SK-N-SH (cell line): ENCODE results near the gene GLTPD2. TPM values are rescaled to one million over a fixed set of nuclear protein-coding genes. Genes with fewer than 3 reads are reported as not detected.

Source experiments
- CTCF ChIA-PET: fragments of 300-600, 350-600 bp; formaldehyde crosslinking; extraction: SDS; loops from one replicate; lab custom pipeline; 2021; lab: Yijun Ruan, JAX
- POLR2A ChIA-PET: fragments of 350-600 bp; sonication (Branson Sonifier 250); formaldehyde crosslinking; extraction: SDS; loops from one replicate; lab custom pipeline; 2020; ENCODE audit warnings: antibody characterized with exemption, inconsistent platforms; lab: Yijun Ruan, JAX
- DNase-seq: peaks from one replicate; pipeline ENCODE4 v3.0.0; 2012
- H2AFZ ChIP-seq: fragments of 200-600 bp; sonication (generic); 2 replicates; pipeline ENCODE4 v1.8.1; 2016; ENCODE audit warnings: antibody characterized with exemption, mild to moderate bottlenecking, low read depth
- H3F3A ChIP-seq: fragments of 200-600 bp; sonication (generic); replicated peaks from 2 replicates; pipeline ENCODE3; 2016; ENCODE audit warnings: antibody characterized with exemption, mild to moderate bottlenecking; ENCODE audit not compliant: insufficient read depth
- H3K27ac ChIP-seq, 2 experiments: fragments of 200-500 bp in 1 of 2; fragments of 200-600 bp in 1 of 2; sonication (Bioruptor generic) in 1 of 2; sonication (generic), shearing (Covaris generic) in 1 of 2; 2 replicates each; pipeline versions ENCODE4 v1.5.1 to v1.6.1; 2014 to 2016; ENCODE audit warnings: low read depth in 2 of 2, inconsistent platforms in 1 of 2, low read length in 1 of 2, mild to moderate bottlenecking in 1 of 2, mixed read lengths in 1 of 2
- H3K27me3 ChIP-seq: fragments of 200-600 bp; sonication (generic), shearing (Covaris generic); 2 replicates; pipeline ENCODE4 v1.6.1; 2016; ENCODE audit warnings: mixed run types; ENCODE audit not compliant: insufficient read depth
- H3K36me3 ChIP-seq, 2 experiments: fragments of 200-500 bp in 1 of 2; fragments of 200-600 bp in 1 of 2; sonication (Bioruptor generic) in 1 of 2; sonication (generic) in 1 of 2; replicated peaks in 1 of 2; 2 replicates each; pipeline versions ENCODE3 to v1.5.1; 2014 to 2016; ENCODE audit warnings: low read length in 1 of 2, mild to moderate bottlenecking in 1 of 2; ENCODE audit not compliant: insufficient read depth in 2 of 2, control insufficient read depth in 1 of 2
- H3K4me1 ChIP-seq, 2 experiments: fragments of 200-500 bp in 1 of 2; fragments of 200-600 bp in 1 of 2; sonication (Bioruptor generic) in 1 of 2; sonication (generic), shearing (Covaris generic) in 1 of 2; 2 replicates each; pipeline versions ENCODE4 v1.5.1 to v1.6.1; 2014 to 2016; ENCODE audit warnings: low read depth in 1 of 2, low read length in 1 of 2, mixed run types in 1 of 2; ENCODE audit not compliant: insufficient read depth in 2 of 2, control insufficient read depth in 1 of 2
- H3K4me2 ChIP-seq: fragments of 200-600 bp; sonication (generic), shearing (Covaris generic); 2 replicates; pipeline ENCODE4 v1.6.1; 2017; ENCODE audit warnings: mixed run types
- H3K4me3 ChIP-seq, 2 experiments: fragments of 200-500 bp in 1 of 2; fragments of 200-600 bp in 1 of 2; sonication (Bioruptor generic) in 1 of 2; sonication (generic), shearing (Covaris generic) in 1 of 2; 2 replicates each; pipeline versions ENCODE4 v1.5.1 to v1.8.1; 2014 to 2016; ENCODE audit warnings: low read depth in 2 of 2, inconsistent platforms in 1 of 2, low read length in 1 of 2, mild to moderate bottlenecking in 1 of 2, mixed read lengths in 1 of 2, moderate library complexity in 1 of 2
- H3K79me2 ChIP-seq: fragments of 200-600 bp; sonication (generic); 2 replicates; pipeline ENCODE4 v1.8.1; 2017; ENCODE audit warnings: mild to moderate bottlenecking; ENCODE audit not compliant: insufficient read depth
- H3K9ac ChIP-seq: fragments of 200-600 bp; sonication (generic); 2 replicates; pipeline ENCODE4 v1.6.1; 2017; ENCODE audit warnings: mixed run types
- H3K9me2 ChIP-seq: fragments of 200-600 bp; sonication (generic); 2 replicates; pipeline ENCODE4 v1.6.1; 2017; ENCODE audit warnings: mixed run types
- H3K9me3 ChIP-seq: fragments of 200-600 bp; sonication (generic); 2 replicates; pipeline ENCODE4 v1.6.1; 2017; ENCODE audit warnings: mixed run types, mild to moderate bottlenecking, moderate library complexity
- H4K20me1 ChIP-seq: fragments of 200-600 bp; sonication (generic); 2 replicates; pipeline ENCODE4 v1.6.1; 2017; ENCODE audit warnings: mild to moderate bottlenecking, mixed run types; ENCODE audit not compliant: insufficient read depth
- CTCF ChIP-seq: fragments of 200-600 bp; sonication (generic); IDR thresholded peaks from 2 replicates; pipeline ENCODE4 v1.6.1; 2017; ENCODE audit warnings: antibody characterized with exemption, mild to moderate bottlenecking, moderate library complexity
- FOSL2 ChIP-seq: IDR thresholded peaks from 2 replicates; pipeline ENCODE4 v1.4.0; 2012; ENCODE audit warnings: low read depth, mild to moderate bottlenecking, moderate library complexity, borderline replicate concordance
- GABPA ChIP-seq: IDR thresholded peaks from 2 replicates; pipeline ENCODE4 v1.4.0; 2012; ENCODE audit warnings: low read depth, mild to moderate bottlenecking
- JUND ChIP-seq: IDR thresholded peaks from 2 replicates; pipeline ENCODE4 v1.4.0; 2012
- MEF2A ChIP-seq: IDR thresholded peaks from 2 replicates; pipeline ENCODE4 v1.4.0; 2012; ENCODE audit warnings: low read depth, borderline replicate concordance
- NFIC ChIP-seq: IDR thresholded peaks from 2 replicates; pipeline ENCODE4 v1.4.0; 2012; ENCODE audit warnings: borderline replicate concordance
- POLR2AphosphoS5 ChIP-seq: IDR thresholded peaks from 2 replicates; pipeline ENCODE4 v1.6.1; 2012; ENCODE audit warnings: low read depth, low read length
- REST ChIP-seq: IDR thresholded peaks from 2 replicates; pipeline ENCODE4 v1.6.1; 2012; ENCODE audit warnings: mild to moderate bottlenecking, low read depth, low read length, moderate library complexity
- SIN3A ChIP-seq: IDR thresholded peaks from 2 replicates; pipeline ENCODE4 v1.6.1; 2012; ENCODE audit warnings: low read depth, mild to moderate bottlenecking, low read length, moderate library complexity, borderline replicate concordance
- SMC3 ChIP-seq: IDR thresholded peaks from 2 replicates; pipeline ENCODE4 v1.6.1; 2012; ENCODE audit warnings: low read depth, low read length, improper control_type of control experiment
- WGBS: methylation state at CpG from one replicate; pipeline ENCODE4 v1.1.6; 2017; ENCODE audit warnings: low lambda C conversion rate; 5-methylcytosine and 5-hydroxymethylcytosine counted together
- polyA plus RNA-seq, 3 experiments: library from polyadenylated mRNA; depleted of rRNA; stranded (reverse); fragments of >200 nt; gene quantifications; 2 replicates each; pipeline ENCODE4 v1.2.3, GENCODE V29; 2012
- TF ChIP-seq, protein P1 (sequence below): IDR thresholded peaks from 2 replicates; pipeline ENCODE4 v1.4.0; 2012; ENCODE audit warnings: low read depth, borderline replicate concordance
- TF ChIP-seq, protein P2 (sequence below): fragments of 150-350 bp; IDR thresholded peaks from 2 replicates; pipeline ENCODE4 v1.6.1; 2017; ENCODE audit warnings: antibody characterized with exemption, low read length, low read depth, borderline replicate concordance

GLTPD2 gene
- polyA plus RNA-seq, 1 of the 3 experiments (the other 2 are of a cell fraction), result not detected

DNA sequence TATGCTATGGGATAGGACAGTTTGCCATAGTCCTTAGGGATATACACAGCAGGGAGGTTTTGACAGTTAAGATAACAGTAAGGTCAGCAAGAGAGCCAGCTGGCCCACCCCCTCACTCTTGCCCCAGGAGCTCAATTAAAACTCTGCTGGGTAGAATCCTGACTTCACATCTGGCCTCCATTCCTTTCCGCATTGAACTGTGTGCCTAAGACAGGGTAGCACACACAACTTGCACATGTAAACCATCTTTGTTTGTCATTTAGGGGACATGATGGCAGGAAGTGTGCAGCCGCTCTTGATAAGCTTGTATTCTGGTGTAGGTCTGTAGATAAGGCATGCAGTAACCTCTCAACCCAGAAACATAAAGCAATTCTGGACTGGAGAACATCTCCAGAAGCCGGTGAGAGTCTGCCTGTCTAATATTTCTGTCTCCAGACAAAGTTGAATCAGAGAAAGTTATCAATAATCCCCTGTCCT lies 49.6 kb downstream of the GLTPD2 start (continued):
- TF ChIP-seq, protein P1, sequence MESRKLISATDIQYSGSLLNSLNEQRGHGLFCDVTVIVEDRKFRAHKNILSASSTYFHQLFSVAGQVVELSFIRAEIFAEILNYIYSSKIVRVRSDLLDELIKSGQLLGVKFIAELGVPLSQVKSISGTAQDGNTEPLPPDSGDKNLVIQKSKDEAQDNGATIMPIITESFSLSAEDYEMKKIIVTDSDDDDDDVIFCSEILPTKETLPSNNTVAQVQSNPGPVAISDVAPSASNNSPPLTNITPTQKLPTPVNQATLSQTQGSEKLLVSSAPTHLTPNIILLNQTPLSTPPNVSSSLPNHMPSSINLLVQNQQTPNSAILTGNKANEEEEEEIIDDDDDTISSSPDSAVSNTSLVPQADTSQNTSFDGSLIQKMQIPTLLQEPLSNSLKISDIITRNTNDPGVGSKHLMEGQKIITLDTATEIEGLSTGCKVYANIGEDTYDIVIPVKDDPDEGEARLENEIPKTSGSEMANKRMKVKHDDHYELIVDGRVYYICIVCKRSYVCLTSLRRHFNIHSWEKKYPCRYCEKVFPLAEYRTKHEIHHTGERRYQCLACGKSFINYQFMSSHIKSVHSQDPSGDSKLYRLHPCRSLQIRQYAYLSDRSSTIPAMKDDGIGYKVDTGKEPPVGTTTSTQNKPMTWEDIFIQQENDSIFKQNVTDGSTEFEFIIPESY, result no peak
- TF ChIP-seq REST, result no peak

DNA sequence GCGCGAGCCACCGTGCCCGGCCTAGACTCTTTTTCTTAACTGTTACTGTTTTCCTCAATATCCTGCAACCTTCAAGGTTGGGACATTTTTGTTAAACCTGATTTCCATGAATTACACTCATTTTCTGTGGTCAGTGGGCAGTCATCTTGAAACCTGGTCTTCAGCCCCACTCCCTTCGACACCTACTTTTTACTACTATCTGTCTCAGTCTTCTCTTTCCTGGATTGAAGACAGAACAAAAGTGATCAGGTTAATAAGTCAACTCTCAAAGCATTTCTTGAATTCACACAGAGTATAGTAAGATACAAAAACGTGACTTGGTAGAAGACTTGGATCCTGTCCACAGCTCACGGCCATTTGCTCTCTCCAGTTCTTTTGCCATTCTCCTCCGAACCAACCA lies 50.5 kb downstream of the GLTPD2 start:
- no peaks in the 10 kb centered on the region for H3K9me2 ChIP-seq
- POLR2A ChIA-PET, result no interaction called here
- no peaks in the 10 kb centered on the region for H3K9me3 ChIP-seq
- H3K36me3 ChIP-seq, result peaks cover 0 to 11% of the 10 kb centered on the region in 2 experiments
- peaks cover 3% of the 10 kb centered on the region for H3F3A ChIP-seq
- no peak overlapping the region for H3K27ac ChIP-seq
- DNase-seq, result no peak
- H3K4me3 ChIP-seq, result no peak overlapping the region
- peaks cover 60% of the 10 kb centered on the region for H4K20me1 ChIP-seq
- TF ChIP-seq SIN3A (no peak), NFIC (no peak), JUND (no peak), GABPA (no peak), CTCF (no peak), FOSL2 (no peak), SMC3 (no peak), POLR2AphosphoS5 (no peak), MEF2A (no peak)
- TF ChIP-seq, protein P1, result no peak
- TF ChIP-seq, protein P2, sequence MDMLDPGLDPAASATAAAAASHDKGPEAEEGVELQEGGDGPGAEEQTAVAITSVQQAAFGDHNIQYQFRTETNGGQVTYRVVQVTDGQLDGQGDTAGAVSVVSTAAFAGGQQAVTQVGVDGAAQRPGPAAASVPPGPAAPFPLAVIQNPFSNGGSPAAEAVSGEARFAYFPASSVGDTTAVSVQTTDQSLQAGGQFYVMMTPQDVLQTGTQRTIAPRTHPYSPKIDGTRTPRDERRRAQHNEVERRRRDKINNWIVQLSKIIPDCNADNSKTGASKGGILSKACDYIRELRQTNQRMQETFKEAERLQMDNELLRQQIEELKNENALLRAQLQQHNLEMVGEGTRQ, result no peak
- CTCF ChIA-PET, result interaction anchor here (0.6 to 3.5 kb wide), 4 partner anchors 42 to 130 kb away, joined by 4 to 19 read pairs (median 6); partner anchors contain the start of gene GLTPD2
- H3K4me1 ChIP-seq, result peaks cover 7 to 27% of the 10 kb centered on the region in 2 experiments; a peak in 3 of 4 replicates
- no peaks in the 10 kb centered on the region for H3K27me3 ChIP-seq
- WGBS, result 95% methylated on average over 8 of the region's 8 CpGs
- H3K9ac ChIP-seq, result no peak overlapping the region
- no peak overlapping the region for H2AFZ ChIP-seq
- peaks cover 98% of the 10 kb centered on the region for H3K79me2 ChIP-seq
- H3K4me2 ChIP-seq, result no peak overlapping the region
